GM20000 (cell line): ENCODE measurements around the gene CNNM1.

Experiments
- DNase-seq: peaks from one replicate; pipeline ENCODE4 v3.0.0; 2012; ENCODE audit warnings: low spot score
- CTCF ChIP-seq: IDR thresholded peaks from 2 replicates; pipeline ENCODE4 v1.5.1; 2012; ENCODE audit warnings: mild to moderate bottlenecking, control low read depth; ENCODE audit errors: extremely low read depth, missing control alignments

The CNNM1 gene

DNA sequence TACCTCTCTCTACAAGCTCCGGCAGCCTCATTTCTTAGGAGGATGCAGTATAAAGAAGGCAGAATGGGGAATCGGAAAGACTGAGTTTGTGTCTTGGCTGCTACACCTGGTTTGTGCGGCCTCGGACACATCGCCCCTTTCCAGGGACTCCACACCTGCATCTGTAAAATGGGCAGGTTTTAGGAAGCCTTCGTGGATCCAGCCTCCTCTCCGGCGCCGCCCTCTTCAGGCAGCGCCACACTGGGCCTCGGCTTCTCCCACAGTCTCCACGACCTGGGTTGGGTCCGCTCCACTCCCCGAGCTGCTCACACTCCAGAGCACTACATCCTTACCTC, 100.9 kb downstream of the CNNM1 start:
- no peak for DNase-seq
- TF ChIP-seq CTCF, result no peak

- DNase-seq, result peak; percentile 94
- no peak for TF ChIP-seq CTCF
Measured at GRCh38 chr10:99430451-99431189, 101.5 kb downstream of the CNNM1 start, which contains the start of gene GOT1. Gene GOT1 (minus strand): TSS chr10:99430624. CDS start chr10:99430565, 59 bp downstream.

GRCh38 chr10:99431190-99431760, 102.1 kb downstream of the CNNM1 start:
- TF ChIP-seq CTCF, result no peak
- DNase-seq, result no peak

- no peak for TF ChIP-seq CTCF
- no peak for DNase-seq
Measured at GRCh38 chr10:99432047-99432446, 102.9 kb downstream of the CNNM1 start.

DNA sequence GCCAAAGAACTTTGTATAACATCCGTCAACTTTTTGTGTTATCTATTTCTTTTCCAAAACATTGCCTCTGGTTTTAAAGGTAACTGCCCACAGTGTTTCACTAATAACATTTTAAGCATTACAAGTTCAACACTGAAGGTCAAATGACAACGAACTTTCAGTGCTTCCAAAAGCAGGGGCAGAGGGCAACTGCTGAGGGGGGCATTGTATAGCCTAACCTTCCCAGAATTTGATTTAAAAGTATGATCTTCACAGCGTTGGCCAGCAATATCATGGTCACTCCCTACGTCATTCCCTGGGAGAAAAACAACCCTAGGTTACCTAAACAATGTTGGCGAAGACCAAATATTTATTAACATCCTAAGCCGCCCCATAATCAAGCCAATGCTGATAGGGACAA, 103.7 kb downstream of the CNNM1 start:
- TF ChIP-seq CTCF, result no peak
- DNase-seq, result no peak

DNA sequence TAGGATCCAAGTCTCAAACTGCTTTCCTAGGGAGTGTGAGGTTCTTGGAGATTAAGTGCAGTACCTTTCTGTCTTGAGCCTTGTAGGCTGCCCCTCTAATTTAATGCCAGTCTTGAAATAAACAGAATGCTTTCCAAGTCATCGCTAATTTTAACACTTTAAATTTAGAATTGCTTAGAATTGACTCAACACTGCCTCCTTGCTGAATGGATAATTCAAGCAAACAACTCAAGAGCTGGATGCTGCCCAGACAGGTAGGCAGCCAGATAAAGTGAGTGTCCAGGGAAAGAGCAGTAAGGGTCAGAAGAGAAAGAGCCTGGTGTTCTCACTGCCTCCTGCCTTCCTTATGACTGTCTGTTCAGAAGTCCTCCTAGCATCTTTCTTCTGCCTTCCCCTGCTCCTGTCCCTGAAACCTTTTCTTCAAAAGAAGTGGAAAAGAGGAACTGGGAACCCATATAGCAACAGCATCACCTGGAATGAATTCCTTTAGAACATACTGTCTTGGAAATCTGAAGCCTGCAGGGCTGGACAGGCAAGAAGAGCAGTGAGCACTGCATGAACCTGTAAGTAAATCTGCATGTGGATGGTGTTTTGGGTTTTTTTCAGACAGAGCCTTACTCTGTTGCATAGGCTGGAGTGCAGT, 104.3 kb downstream of the CNNM1 start:
- no peak for DNase-seq

More for the DNA sequence above, 104.3 kb downstream of the CNNM1 start:
- no peak for TF ChIP-seq CTCF
